CD4-positive, alpha-beta memory T cell (primary cell): ENCODE data around the gene ZNF506. TPM values are rescaled to one million over a fixed set of nuclear protein-coding genes. Genes with fewer than 3 reads are reported as not detected.
"Not testable (repeated sequence)": the region's sequence is repeated elsewhere in the genome, so short reads cannot be mapped to it uniquely, and the experiment has no call there.

Experiments
- CTCF ChIA-PET: fragments of 350-600 bp; sonication (Branson Sonifier 250); formaldehyde crosslinking; loops from one replicate; lab custom pipeline; 2021; ENCODE audit warnings: inconsistent platforms; ENCODE audit not compliant: partially characterized antibody; lab: Charles Lee
- POLR2A ChIA-PET: fragments of 350-600 bp; sonication (Branson Sonifier 250); formaldehyde crosslinking; loops from one replicate; lab custom pipeline; 2021; ENCODE audit not compliant: partially characterized antibody; lab: Charles Lee
- DNase-seq, 5 donors: peaks; one replicate each; pipeline versions ENCODE4 v3.0.0 to v3.0.0-alpha.2; 2020 to 2022; ENCODE audit warnings: mixed read lengths in 1 of 5
- H3K27ac ChIP-seq: one replicate; pipeline ENCODE4 v1.7.0; 2013; ENCODE audit warnings: low read depth, low read length
- H3K27me3 ChIP-seq: 2 replicates; pipeline ENCODE4 v1.7.0; 2013; ENCODE audit warnings: mild to moderate bottlenecking, low read length, moderate library complexity; ENCODE audit not compliant: insufficient read depth
- H3K36me3 ChIP-seq: 2 replicates; pipeline ENCODE4 v1.7.0; 2013; ENCODE audit warnings: mild to moderate bottlenecking, low read length, moderate library complexity; ENCODE audit not compliant: insufficient read depth
- H3K4me1 ChIP-seq: 2 replicates; pipeline ENCODE4 v1.7.0; 2013; ENCODE audit warnings: mild to moderate bottlenecking, low read length, moderate library complexity; ENCODE audit not compliant: insufficient read depth
- H3K4me3 ChIP-seq, 2 donors: one replicate each; pipeline ENCODE4 v1.7.0; 2013; ENCODE audit warnings: low read length in 2 of 2, mild to moderate bottlenecking in 1 of 2
- H3K9me3 ChIP-seq, 2 donors: one replicate each; pipeline ENCODE4 v1.7.0; 2013; ENCODE audit warnings: low read length in 2 of 2, control low read depth in 1 of 2; ENCODE audit not compliant: control insufficient read depth in 1 of 2
- H3K27ac Mint-ChIP-seq, 7 donors: one replicate each; pipeline ENCODE4 v1.8.0; 2020 to 2021; ENCODE audit warnings: mixed read lengths in 7 of 7, mild to moderate bottlenecking in 6 of 7, inconsistent platforms in 3 of 7, moderate library complexity in 3 of 7
- H3K27me3 Mint-ChIP-seq, 2 donors: one replicate each; pipeline ENCODE4 v1.8.0; 2020 to 2021; ENCODE audit warnings: mixed read lengths in 2 of 2
- H3K36me3 Mint-ChIP-seq, 2 donors: one replicate each; pipeline ENCODE4 v1.8.0; 2020 to 2021; ENCODE audit warnings: mixed read lengths in 2 of 2, inconsistent platforms in 1 of 2, mild to moderate bottlenecking in 1 of 2
- H3K4me1 Mint-ChIP-seq, 4 donors: one replicate each; pipeline ENCODE4 v1.8.0; 2020 to 2021; ENCODE audit warnings: mixed read lengths in 4 of 4, mild to moderate bottlenecking in 1 of 4
- H3K4me3 Mint-ChIP-seq, 8 donors: one replicate each; pipeline ENCODE4 v1.8.0; 2020 to 2021; ENCODE audit warnings: mixed read lengths in 8 of 8, mild to moderate bottlenecking in 7 of 8, moderate library complexity in 6 of 8, inconsistent platforms in 3 of 8
- H3K9me3 Mint-ChIP-seq, 8 donors: one replicate each; pipeline ENCODE4 v1.8.0; 2020 to 2021; ENCODE audit warnings: mixed read lengths in 8 of 8, mild to moderate bottlenecking in 5 of 8, inconsistent platforms in 3 of 8, moderate library complexity in 1 of 8
- intact Hi-C: fragments of 100-400 bp; cut with micrococcal nuclease; formaldehyde crosslinking; loops from one replicate; pipeline ENCODE4 v1.15.1; 2023
- polyA plus RNA-seq, 2 donors: library from polyadenylated mRNA; unstranded; fragments of 300-500 nt; fragmentation: Illumina TruSeq; gene quantifications; one replicate each; pipeline ENCODE4 v1.2.3, GENCODE V29; 2021
- total RNA-seq, 2 experiments: library from RNA; stranded (reverse); gene quantifications; one replicate each; pipeline ENCODE4 v1.2.3, GENCODE V29; 2021

Gene ZNF506
- total and polyA plus RNA-seq, 4 experiments from 2014 or later: 9.6 to 80.5 (median 52.8) TPM

GRCh38 chr19:19747357-19748220 lies 74.0 kb downstream of the ZNF506 start:
- no peaks in the 10 kb centered on the region for H3K27me3 ChIP-seq
- H3K36me3 Mint-ChIP-seq: no peaks in the 10 kb centered on the region
- no peak overlapping the region for H3K27ac Mint-ChIP-seq
- DNase-seq: no peak
- CTCF ChIA-PET: no interaction called here
- no peaks in the 10 kb centered on the region for H3K9me3 Mint-ChIP-seq
- no peaks in the 10 kb centered on the region for H3K27me3 Mint-ChIP-seq
- no peaks in the 10 kb centered on the region for H3K4me1 ChIP-seq
- POLR2A ChIA-PET: no interaction called here
- H3K27ac ChIP-seq: no peak overlapping the region
- H3K9me3 ChIP-seq: no peaks in the 10 kb centered on the region
- no peaks in the 10 kb centered on the region for H3K36me3 ChIP-seq
- H3K4me3 Mint-ChIP-seq: no peak overlapping the region
- H3K4me3 ChIP-seq: no peak overlapping the region
- intact Hi-C loops: no loop called here
- H3K4me1 Mint-ChIP-seq: no peaks in the 10 kb centered on the region

- POLR2A ChIA-PET: interaction anchor here (1.1 kb wide), 1 partner anchor 119 kb away, joined by 3 read pairs; the partner anchor contains the start of gene ZNF253
- no peak overlapping the region for H3K27ac ChIP-seq
- H3K27me3 ChIP-seq: no peaks in the 10 kb centered on the region
- no peaks in the 10 kb centered on the region for H3K36me3 ChIP-seq
- H3K27me3 Mint-ChIP-seq: no peaks in the 10 kb centered on the region
- CTCF ChIA-PET: interaction anchor here (1.8 kb wide), 1 partner anchor 214 kb away, joined by 8 read pairs; no protein-coding TSS in a partner anchor
- no peak for DNase-seq
- H3K9me3 Mint-ChIP-seq: no peaks in the 10 kb centered on the region
- no peaks in the 10 kb centered on the region for H3K4me1 Mint-ChIP-seq
- H3K4me3 Mint-ChIP-seq: no peak overlapping the region
- H3K4me1 ChIP-seq: no peaks in the 10 kb centered on the region
- no peaks in the 10 kb centered on the region for H3K9me3 ChIP-seq
- no peak overlapping the region for H3K4me3 ChIP-seq
- no peaks in the 10 kb centered on the region for H3K36me3 Mint-ChIP-seq
- no peak overlapping the region for H3K27ac Mint-ChIP-seq
- intact Hi-C loops: no loop called here
These were observed 75.0 kb downstream of the ZNF506 start for GRCh38 chr19:19746286-19747213.

- DNase-seq: peak in 1 of 5 donors; percentile 10
- H3K4me1 ChIP-seq: no peaks in the 10 kb centered on the region
- H3K4me3 ChIP-seq: no peak overlapping the region
- intact Hi-C loops: no loop called here
- no peak overlapping the region for H3K4me3 Mint-ChIP-seq
- H3K9me3 ChIP-seq: no peaks in the 10 kb centered on the region
- H3K36me3 Mint-ChIP-seq: no peaks in the 10 kb centered on the region
- ChIA-PET POLR2A (interaction anchor here (1.1 kb wide), 1 partner anchor 120 kb away, joined by 3 read pairs; the partner anchor contains the start of gene ZNF253), CTCF (interaction anchor here (1.0 to 1.8 kb wide), 2 partner anchors 13 to 213 kb away, joined by 3 to 8 read pairs; partner anchors contain the start of gene ZNF14)
- no peaks in the 10 kb centered on the region for H3K9me3 Mint-ChIP-seq
- no peaks in the 10 kb centered on the region for H3K36me3 ChIP-seq
- no peak overlapping the region for H3K27ac ChIP-seq
- H3K27me3 Mint-ChIP-seq: peaks cover 0 to 1% of the 10 kb centered on the region in 2 donors
- no peak overlapping the region for H3K27ac Mint-ChIP-seq
- no peaks in the 10 kb centered on the region for H3K27me3 ChIP-seq
- H3K4me1 Mint-ChIP-seq: no peaks in the 10 kb centered on the region
These were observed 75.9 kb downstream of the ZNF506 start for GRCh38 chr19:19745496-19746285.

GRCh38 chr19:19744641-19745040 lies 76.9 kb downstream of the ZNF506 start:
- ChIA-PET POLR2A (no interaction called here), CTCF (interaction anchor here (1.0 kb wide), 1 partner anchor 12 kb away, joined by 3 read pairs; the partner anchor contains the start of gene ZNF14)
- Mint-ChIP-seq H3K27me3 (peaks cover 0 to 1% of the 10 kb centered on the region in 2 donors), H3K9me3 (no peaks in the 10 kb centered on the region), H3K4me3 (no peak overlapping the region), H3K27ac (no peak overlapping the region), H3K4me1 (no peaks in the 10 kb centered on the region), H3K36me3 (no peaks in the 10 kb centered on the region)
- Histone ChIP-seq H3K4me1 (no peaks in the 10 kb centered on the region), H3K4me3 (no peak overlapping the region), H3K27me3 (no peaks in the 10 kb centered on the region), H3K27ac (no peak overlapping the region), H3K36me3 (no peaks in the 10 kb centered on the region), H3K9me3 (no peaks in the 10 kb centered on the region)
- intact Hi-C loops: no loop called here
- no peak for DNase-seq

- H3K27ac Mint-ChIP-seq, H3K27ac ChIP-seq, intact Hi-C loops, H3K27me3 ChIP-seq, H3K27me3 Mint-ChIP-seq, H3K4me3 ChIP-seq, H3K9me3 ChIP-seq, H3K4me1 ChIP-seq, DNase-seq, H3K4me3 Mint-ChIP-seq, CTCF ChIA-PET, H3K36me3 ChIP-seq, H3K9me3 Mint-ChIP-seq, H3K36me3 Mint-ChIP-seq, H3K4me1 Mint-ChIP-seq: not testable (repeated sequence)
- POLR2A ChIA-PET: interaction anchor here (1.0 kb wide), 1 partner anchor 75 kb away, joined by 3 read pairs; the partner anchor contains the start of gene ZNF101
These were observed 77.6 kb downstream of the ZNF506 start for GRCh38 chr19:19743921-19744320.

GRCh38 chr19:19743176-19743575 lies 78.4 kb downstream of the ZNF506 start:
- POLR2A ChIA-PET: no interaction called here
- CTCF ChIA-PET: no interaction called here
- intact Hi-C loops: no loop called here
- Mint-ChIP-seq H3K36me3 (no peaks in the 10 kb centered on the region), H3K4me1 (no peaks in the 10 kb centered on the region), H3K27me3 (peaks cover 0 to 1% of the 10 kb centered on the region in 2 donors), H3K9me3 (no peaks in the 10 kb centered on the region), H3K27ac (no peak overlapping the region), H3K4me3 (no peak overlapping the region)
- Histone ChIP-seq H3K27ac (no peak overlapping the region), H3K4me1 (no peaks in the 10 kb centered on the region), H3K36me3 (no peaks in the 10 kb centered on the region), H3K27me3 (no peaks in the 10 kb centered on the region), H3K4me3 (no peak overlapping the region), H3K9me3 (no peaks in the 10 kb centered on the region)
- DNase-seq: no peak
